B cell (primary cell): ENCODE results near the gene HDAC7.

Source experiments
- EZH2 ChIP-seq: IDR thresholded peaks from 2 replicates; pipeline ENCODE4 v1.6.1; 2012; ENCODE audit warnings: borderline replicate concordance, low read depth, mild to moderate bottlenecking, moderate library complexity, low read length; ENCODE audit not compliant: insufficient read depth, poor library complexity, severe bottlenecking
- TF ChIP-seq, protein P1 (sequence below): fragments of 200-600 bp; IDR thresholded peaks from one replicate; pipeline ENCODE4 v1.8.0; 2022; ENCODE audit warnings: antibody characterized with exemption, mild to moderate bottlenecking

DNA sequence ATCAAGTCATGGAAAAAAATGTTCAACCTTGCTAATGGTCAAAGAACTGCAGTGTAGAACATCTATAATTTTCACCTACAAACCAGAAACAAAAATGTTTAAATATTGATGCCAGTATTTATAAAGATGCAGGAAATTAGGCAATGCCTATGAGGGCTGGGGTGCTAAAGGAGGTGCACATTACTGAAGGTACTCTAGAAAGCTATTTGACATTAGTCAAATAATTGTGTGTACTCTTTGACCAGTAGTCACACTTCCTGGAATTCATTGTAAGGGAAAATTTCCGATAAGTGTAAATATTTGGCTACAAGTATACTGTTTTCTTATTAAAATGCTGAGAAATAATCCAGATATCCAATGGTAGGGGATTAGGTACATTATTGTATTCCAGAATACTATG lies 36.4 kb upstream of the HDAC7 start:
- TF ChIP-seq, protein P1, sequence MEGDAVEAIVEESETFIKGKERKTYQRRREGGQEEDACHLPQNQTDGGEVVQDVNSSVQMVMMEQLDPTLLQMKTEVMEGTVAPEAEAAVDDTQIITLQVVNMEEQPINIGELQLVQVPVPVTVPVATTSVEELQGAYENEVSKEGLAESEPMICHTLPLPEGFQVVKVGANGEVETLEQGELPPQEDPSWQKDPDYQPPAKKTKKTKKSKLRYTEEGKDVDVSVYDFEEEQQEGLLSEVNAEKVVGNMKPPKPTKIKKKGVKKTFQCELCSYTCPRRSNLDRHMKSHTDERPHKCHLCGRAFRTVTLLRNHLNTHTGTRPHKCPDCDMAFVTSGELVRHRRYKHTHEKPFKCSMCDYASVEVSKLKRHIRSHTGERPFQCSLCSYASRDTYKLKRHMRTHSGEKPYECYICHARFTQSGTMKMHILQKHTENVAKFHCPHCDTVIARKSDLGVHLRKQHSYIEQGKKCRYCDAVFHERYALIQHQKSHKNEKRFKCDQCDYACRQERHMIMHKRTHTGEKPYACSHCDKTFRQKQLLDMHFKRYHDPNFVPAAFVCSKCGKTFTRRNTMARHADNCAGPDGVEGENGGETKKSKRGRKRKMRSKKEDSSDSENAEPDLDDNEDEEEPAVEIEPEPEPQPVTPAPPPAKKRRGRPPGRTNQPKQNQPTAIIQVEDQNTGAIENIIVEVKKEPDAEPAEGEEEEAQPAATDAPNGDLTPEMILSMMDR = no peak
- TF ChIP-seq EZH2 = no peak
